MCF 10A (cell line): ENCODE results near the gene C15orf61. TPM values are rescaled to one million over a fixed set of nuclear protein-coding genes. Genes with fewer than 3 reads are reported as not detected.

ENCODE experiments used
- BruUV-seq: library from RNA; stranded (reverse); fragments of 400-500 nt; replicated peaks from 2 replicates; lab custom pipeline; 2021; lab: Mats Ljungman, UMichigan
- CTCF ChIA-PET: fragments of 300-600 bp; sonication (Branson Sonifier 250); formaldehyde crosslinking; extraction: SDS; loops from one replicate; lab custom pipeline; 2021; ENCODE audit warnings: antibody characterized with exemption, inconsistent platforms; lab: Yijun Ruan, JAX
- POLR2A ChIA-PET: fragments of 300-600, 350-650 bp; sonication (Branson Sonifier 250); formaldehyde crosslinking; extraction: SDS; loops from one replicate; lab custom pipeline; 2020; ENCODE audit warnings: antibody characterized with exemption, inconsistent platforms; lab: Yijun Ruan, JAX
- DNase-seq: peaks from one replicate; pipeline ENCODE4 v3.0.0-alpha.2; 2018; ENCODE audit not compliant: unreplicated experiment
- H3K27ac Mint-ChIP-seq: one replicate; pipeline ENCODE4 v1.8.0; 2022; ENCODE audit warnings: mild to moderate bottlenecking, low read depth, mixed read lengths; ENCODE audit not compliant: unreplicated experiment
- H3K27me3 Mint-ChIP-seq: one replicate; pipeline ENCODE4 v1.8.0; 2022; ENCODE audit warnings: mixed read lengths; ENCODE audit not compliant: insufficient read depth, unreplicated experiment
- H3K36me3 Mint-ChIP-seq: one replicate; pipeline ENCODE4 v1.8.0; 2022; ENCODE audit warnings: mild to moderate bottlenecking, moderate library complexity, mixed read lengths; ENCODE audit not compliant: insufficient read depth, unreplicated experiment
- H3K4me1 Mint-ChIP-seq: one replicate; pipeline ENCODE4 v1.8.0; 2022; ENCODE audit warnings: mixed read lengths; ENCODE audit not compliant: insufficient read depth, unreplicated experiment
- H3K4me3 Mint-ChIP-seq: one replicate; pipeline ENCODE4 v1.8.0; 2022; ENCODE audit warnings: mild to moderate bottlenecking, moderate library complexity, mixed read lengths; ENCODE audit not compliant: unreplicated experiment
- H3K9me3 Mint-ChIP-seq: one replicate; pipeline ENCODE4 v1.8.0; 2022; ENCODE audit warnings: mixed read lengths; ENCODE audit not compliant: unreplicated experiment
- intact Hi-C: fragments of 100-400 bp; cut with micrococcal nuclease; formaldehyde crosslinking; loops from 2 replicates; pipeline ENCODE4 v1.14.1; 2022
- total RNA-seq: library from RNA; stranded (reverse); gene quantifications from 2 replicates; pipeline ENCODE4 v1.2.3, GENCODE V29; 2022
- TF ChIP-seq, protein P1 (sequence below): fragments of 200-600 bp; IDR thresholded peaks from one replicate; pipeline ENCODE4 v1.8.0; 2022; ENCODE audit warnings: antibody characterized with exemption, mild to moderate bottlenecking; ENCODE audit not compliant: unreplicated experiment

C15orf61 gene
- total RNA-seq, 1 experiment from 2014 or later = 10.5 TPM

DNA sequence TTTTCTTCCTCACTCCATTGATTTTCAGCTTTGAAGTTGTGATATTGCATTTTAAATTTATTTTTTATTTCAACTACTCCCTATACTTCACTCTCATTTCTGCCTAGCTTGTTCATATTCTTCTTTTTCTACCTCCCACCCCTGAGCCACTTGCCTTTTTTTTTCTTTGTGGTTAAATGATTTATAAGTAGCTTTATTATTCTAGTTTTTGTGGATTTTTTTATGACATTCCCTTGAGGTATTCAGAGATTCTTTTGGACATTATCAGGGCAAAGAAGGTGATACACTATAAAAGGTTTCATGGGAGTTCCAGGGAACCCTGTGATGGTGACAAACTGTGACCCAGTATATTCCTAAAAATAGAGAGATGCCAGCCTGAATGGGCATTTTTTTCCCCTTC, 3.3 kb downstream of the C15orf61 start:
- POLR2A ChIA-PET = interaction anchor here (1.7 to 2.3 kb wide), 3 partner anchors 9 to 17 kb away, joined by 7 to 35 read pairs (median 8); partner anchors contain the start of gene MAP2K5
- BruUV-seq = no TSS peak
- H3K27me3 Mint-ChIP-seq = no peaks in the 10 kb centered on the region
- H3K27ac Mint-ChIP-seq = peak overlapping the region; percentile 54
- H3K4me1 Mint-ChIP-seq = peaks cover 13% of the 10 kb centered on the region
- TF ChIP-seq, protein P1, sequence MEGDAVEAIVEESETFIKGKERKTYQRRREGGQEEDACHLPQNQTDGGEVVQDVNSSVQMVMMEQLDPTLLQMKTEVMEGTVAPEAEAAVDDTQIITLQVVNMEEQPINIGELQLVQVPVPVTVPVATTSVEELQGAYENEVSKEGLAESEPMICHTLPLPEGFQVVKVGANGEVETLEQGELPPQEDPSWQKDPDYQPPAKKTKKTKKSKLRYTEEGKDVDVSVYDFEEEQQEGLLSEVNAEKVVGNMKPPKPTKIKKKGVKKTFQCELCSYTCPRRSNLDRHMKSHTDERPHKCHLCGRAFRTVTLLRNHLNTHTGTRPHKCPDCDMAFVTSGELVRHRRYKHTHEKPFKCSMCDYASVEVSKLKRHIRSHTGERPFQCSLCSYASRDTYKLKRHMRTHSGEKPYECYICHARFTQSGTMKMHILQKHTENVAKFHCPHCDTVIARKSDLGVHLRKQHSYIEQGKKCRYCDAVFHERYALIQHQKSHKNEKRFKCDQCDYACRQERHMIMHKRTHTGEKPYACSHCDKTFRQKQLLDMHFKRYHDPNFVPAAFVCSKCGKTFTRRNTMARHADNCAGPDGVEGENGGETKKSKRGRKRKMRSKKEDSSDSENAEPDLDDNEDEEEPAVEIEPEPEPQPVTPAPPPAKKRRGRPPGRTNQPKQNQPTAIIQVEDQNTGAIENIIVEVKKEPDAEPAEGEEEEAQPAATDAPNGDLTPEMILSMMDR = no peak
- H3K4me3 Mint-ChIP-seq = peak overlapping the region; percentile 55
- intact Hi-C loops = loop anchor here (5.0 kb wide), 1 partner anchor 223 kb away; no protein-coding TSS in a partner anchor
- no peaks in the 10 kb centered on the region for H3K9me3 Mint-ChIP-seq
- DNase-seq = no peak
- peaks cover 29% of the 10 kb centered on the region for H3K36me3 Mint-ChIP-seq
- CTCF ChIA-PET = interaction anchor here (0.7 kb wide), 1 partner anchor 1442 kb away, joined by 3 read pairs; no protein-coding TSS in a partner anchor

DNA sequence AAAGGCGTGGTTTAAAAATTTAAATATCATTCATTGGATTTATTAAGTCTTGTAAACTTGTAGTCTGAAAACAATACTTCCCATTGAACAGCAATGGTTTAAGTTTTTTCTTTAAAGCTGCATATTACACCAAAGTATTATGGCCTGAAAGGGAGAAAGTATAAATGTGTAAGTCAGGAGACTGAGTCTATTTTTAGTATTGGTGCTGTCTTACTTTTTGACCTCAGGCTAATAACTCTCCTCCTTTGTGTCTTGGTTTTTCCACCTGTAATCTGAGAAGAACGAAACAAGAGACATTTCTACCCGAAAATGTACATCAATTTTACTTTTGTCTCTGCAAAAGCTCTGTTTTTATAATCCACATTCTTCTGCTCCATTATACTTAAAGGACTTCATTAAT, 7.6 kb downstream of the C15orf61 start:
- H3K4me3 Mint-ChIP-seq = no peak overlapping the region
- DNase-seq = no peak
- intact Hi-C loops = no loop called here
- BruUV-seq = no TSS peak
- POLR2A ChIA-PET = interaction anchor here (1.3 to 6.3 kb wide), 3 partner anchors 8 to 14 kb away, joined by 3 to 36 read pairs (median 30); partner anchors contain the start of genes C15orf61 and MAP2K5
- H3K27me3 Mint-ChIP-seq = no peaks in the 10 kb centered on the region
- CTCF ChIA-PET = interaction anchor here (0.6 kb wide), 1 partner anchor 755 kb away, joined by 3 read pairs; no protein-coding TSS in a partner anchor
- H3K9me3 Mint-ChIP-seq = no peaks in the 10 kb centered on the region
- TF ChIP-seq, protein P1 = no peak
- no peak overlapping the region for H3K27ac Mint-ChIP-seq
- peaks cover 13% of the 10 kb centered on the region for H3K4me1 Mint-ChIP-seq
- peaks cover 33% of the 10 kb centered on the region for H3K36me3 Mint-ChIP-seq

DNA sequence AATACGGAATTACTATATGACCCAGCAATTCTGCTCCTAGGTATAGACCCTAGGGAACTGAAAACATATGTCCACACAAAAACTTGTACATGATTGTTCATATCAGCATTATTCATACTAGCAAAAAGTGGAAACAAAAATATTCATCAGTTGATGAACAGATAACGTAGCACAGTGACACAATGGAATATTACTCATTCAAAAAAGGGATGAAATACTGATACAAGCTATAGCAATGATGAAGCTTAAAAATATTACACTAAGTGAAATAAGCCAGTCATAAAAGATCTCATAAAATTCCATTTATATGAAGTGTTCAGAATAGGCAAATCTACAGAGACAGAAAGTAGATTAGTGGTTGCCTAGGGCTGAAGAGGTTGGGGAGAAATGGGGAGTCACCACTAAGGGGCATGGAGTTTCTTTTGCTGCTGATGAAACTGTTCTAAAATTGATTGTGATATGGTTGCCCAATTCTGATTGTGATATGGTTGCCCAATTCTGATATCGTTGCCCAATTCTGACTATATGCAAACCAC, 10.5 kb downstream of the C15orf61 start:
- intact Hi-C loops = no loop called here
- POLR2A ChIA-PET = interaction anchor here (0.6 to 6.3 kb wide), 8 partner anchors 9 to 1287 kb away, joined by 3 to 36 read pairs (median 4); partner anchors contain the start of genes C15orf61, MAP2K5 and PIAS1

DNA sequence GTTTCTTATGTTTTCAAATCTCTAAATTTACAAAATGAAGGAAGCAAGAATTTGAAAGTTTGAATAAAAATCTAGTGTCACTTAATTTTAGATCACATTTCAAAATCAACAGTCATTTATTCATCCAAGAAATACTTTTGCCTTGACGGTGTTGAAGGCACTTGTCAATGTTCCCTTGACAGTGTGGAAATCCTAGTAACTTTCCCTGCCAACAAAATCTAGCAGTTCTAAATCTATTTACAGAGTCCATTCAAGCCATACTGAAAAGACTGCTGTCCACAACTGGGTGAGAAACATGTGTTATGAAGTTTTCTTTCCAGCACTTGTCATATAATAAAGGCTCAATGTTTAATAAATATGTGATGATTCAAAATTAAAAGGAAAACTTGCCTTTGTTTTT, 12.9 kb downstream of the C15orf61 start:
- no peaks in the 10 kb centered on the region for H3K27me3 Mint-ChIP-seq
- TF ChIP-seq, protein P1 = no peak
- no peak overlapping the region for H3K4me3 Mint-ChIP-seq
- no peaks in the 10 kb centered on the region for H3K9me3 Mint-ChIP-seq
- H3K4me1 Mint-ChIP-seq = peaks cover 7% of the 10 kb centered on the region
- DNase-seq = no peak
- BruUV-seq = no TSS peak
- H3K27ac Mint-ChIP-seq = no peak overlapping the region
- intact Hi-C loops = no loop called here
- POLR2A ChIA-PET = interaction anchor here (1.0 to 2.1 kb wide), 2 partner anchors 9 to 10 kb away, joined by 4 to 7 read pairs; partner anchors contain the start of gene MAP2K5
- peaks cover 7% of the 10 kb centered on the region for H3K36me3 Mint-ChIP-seq
- CTCF ChIA-PET = no interaction called here

More for the DNA sequence above, 10.5 kb downstream of the C15orf61 start:
- Mint-ChIP-seq H3K4me3 (no peak overlapping the region), H3K4me1 (peaks cover 7% of the 10 kb centered on the region), H3K27ac (peak overlapping the region; percentile 79), H3K9me3 (no peaks in the 10 kb centered on the region), H3K36me3 (peaks cover 26% of the 10 kb centered on the region), H3K27me3 (no peaks in the 10 kb centered on the region)
- CTCF ChIA-PET = no interaction called here
- DNase-seq = peak; percentile 13
- TF ChIP-seq, protein P1 = no peak
- TSS peak; percentile 22 for BruUV-seq
